ENCODE data around the gene RALGAPA1.
"Not testable (repeated sequence)": the region's sequence is repeated elsewhere in the genome, so short reads cannot be mapped to it uniquely, and the experiment has no call there.

RALGAPA1 gene

GRCh38 chr14:35643513-35643912 lies 165.6 kb downstream of the RALGAPA1 start:
- no peak for DNase-seq (ENCODE audit: extremely low spot score, insufficient read length, low read depth)
- no peak for FAIRE-seq

DNA sequence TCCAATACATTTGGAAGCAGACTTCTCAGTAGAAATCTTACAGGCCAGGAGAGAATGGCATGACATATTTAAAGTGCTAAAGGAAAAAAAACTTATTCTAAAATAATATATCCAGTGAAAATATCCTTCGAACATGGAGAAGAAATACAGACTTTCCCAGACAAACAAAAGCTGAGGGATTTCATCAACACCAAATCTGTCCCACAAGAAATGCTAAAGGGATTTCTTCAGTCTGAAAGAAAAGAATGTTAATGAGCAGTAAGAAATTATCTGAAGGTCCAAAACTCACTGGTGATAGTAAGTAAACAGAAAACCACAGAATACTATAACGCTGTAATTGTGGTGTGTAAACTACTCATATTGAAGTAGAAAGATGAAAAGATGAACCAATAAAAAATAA lies 171.2 kb downstream of the RALGAPA1 start:
- DNase-seq (ENCODE audit: extremely low spot score, insufficient read length, low read depth): no peak
- no peak for FAIRE-seq

DNA sequence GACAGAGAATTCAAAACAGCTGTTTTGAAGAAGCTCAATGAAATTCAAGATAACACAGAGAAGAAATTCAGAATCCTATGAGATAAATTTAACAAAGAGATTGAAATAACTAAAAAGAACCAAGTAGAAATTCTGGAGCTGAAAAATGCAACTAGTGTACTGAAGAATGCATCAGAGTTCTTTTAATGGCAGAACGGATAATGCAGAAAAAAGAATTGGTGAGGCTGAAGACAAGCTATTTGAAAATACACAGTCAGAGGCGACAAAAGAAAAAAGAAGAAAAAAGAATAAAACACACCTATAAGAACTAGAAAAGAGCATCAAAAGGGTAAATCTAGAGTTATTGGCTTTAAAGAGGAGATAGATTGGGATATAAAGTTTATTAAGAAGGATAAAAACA lies 171.8 kb downstream of the RALGAPA1 start:
- FAIRE-seq: no peak
- no peak for DNase-seq (ENCODE audit: extremely low spot score, insufficient read length, low read depth)

DNA sequence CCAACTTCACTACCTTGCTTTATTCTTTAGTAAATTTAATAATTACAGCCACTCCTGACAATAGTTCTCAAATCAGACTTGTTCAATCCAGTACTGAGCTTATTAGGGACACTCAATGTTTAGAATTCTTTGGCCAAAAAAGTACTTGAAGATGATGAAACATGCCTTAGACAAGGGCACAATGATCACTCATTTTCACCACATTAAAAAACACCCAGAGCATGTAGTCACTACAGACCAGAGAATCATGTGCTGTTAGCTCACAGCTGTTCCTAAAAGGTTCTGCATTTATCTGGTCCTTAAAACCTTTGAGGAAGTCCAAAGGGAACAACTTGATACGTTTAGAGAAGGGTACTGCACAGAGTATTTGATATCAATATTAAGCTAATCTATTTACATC lies 176.4 kb downstream of the RALGAPA1 start:
- DNase-seq (ENCODE audit: extremely low spot score, insufficient read length, low read depth): no peak
- FAIRE-seq: no peak

GRCh38 chr14:35632271-35632670 lies 176.8 kb downstream of the RALGAPA1 start:
- no peak for DNase-seq (ENCODE audit: extremely low spot score, insufficient read length, low read depth)
- FAIRE-seq: no peak

DNA sequence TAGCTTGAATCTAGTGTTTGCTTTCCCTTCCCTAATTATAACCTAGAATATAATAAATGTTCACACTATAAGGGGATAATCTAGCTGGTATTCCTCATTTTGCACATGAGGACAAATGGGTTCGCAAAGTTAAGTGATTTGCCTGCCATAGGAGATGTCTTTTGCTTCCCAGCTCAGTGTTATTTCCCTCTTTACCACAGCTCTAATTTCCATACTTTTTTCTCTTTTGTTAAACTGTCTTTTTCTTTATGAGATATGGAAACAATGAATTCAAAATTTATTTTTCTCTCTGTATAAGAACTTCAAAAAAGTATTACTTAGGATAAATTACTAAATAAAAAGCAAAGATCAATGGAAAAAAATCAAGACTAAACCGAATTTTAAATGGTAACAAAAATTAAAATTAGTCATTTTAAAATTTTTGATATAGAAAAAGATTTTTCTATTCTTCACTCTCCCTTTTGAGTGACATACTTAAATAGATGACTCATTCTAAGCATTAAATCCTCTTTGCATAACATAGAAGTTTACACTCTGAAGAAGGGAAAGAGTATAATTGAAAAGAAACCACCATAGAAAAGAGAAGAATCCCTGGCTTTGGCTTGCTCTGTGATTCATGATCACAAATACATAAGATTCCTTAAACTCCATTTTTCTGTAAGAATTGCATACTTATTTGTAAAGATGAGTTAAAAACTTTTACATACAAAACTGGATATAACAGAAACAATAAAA lies 177.9 kb downstream of the RALGAPA1 start:
- FAIRE-seq: no peak
- DNase-seq (ENCODE audit: extremely low spot score, insufficient read length, low read depth): no peak

GRCh38 chr14:35628989-35629388 lies 180.1 kb downstream of the RALGAPA1 start:
- FAIRE-seq: no peak
- DNase-seq (ENCODE audit: extremely low spot score, insufficient read length, low read depth): no peak

DNA sequence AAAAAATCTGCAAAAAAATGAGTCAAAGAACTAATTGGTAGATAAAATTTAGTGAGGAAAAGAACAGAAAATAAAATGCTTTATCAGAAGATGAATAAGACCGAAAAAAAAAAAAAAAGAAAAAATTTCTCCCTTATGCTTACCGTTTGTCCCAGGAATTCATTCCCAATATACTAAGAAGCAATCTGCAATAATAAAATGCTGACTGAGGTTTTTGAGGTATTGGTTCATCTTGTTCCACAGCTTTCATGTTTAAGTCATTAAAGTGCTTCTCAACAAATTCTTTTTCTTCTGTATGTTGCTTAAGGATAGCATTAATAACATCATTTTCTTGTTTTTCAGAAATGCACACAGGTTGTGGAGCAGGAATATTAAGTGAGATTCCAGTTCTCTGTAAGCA lies 182.1 kb downstream of the RALGAPA1 start:
- not testable (repeated sequence) for FAIRE-seq; DNase-seq (ENCODE audit: extremely low spot score, insufficient read length, low read depth)

GRCh38 chr14:35621996-35622395 lies 187.1 kb downstream of the RALGAPA1 start:
- not testable (repeated sequence) for DNase-seq (ENCODE audit: extremely low spot score, insufficient read length, low read depth); FAIRE-seq

GRCh38 chr14:35619998-35620397 lies 189.1 kb downstream of the RALGAPA1 start:
- not testable (repeated sequence) for DNase-seq (ENCODE audit: extremely low spot score, insufficient read length, low read depth); FAIRE-seq

DNA sequence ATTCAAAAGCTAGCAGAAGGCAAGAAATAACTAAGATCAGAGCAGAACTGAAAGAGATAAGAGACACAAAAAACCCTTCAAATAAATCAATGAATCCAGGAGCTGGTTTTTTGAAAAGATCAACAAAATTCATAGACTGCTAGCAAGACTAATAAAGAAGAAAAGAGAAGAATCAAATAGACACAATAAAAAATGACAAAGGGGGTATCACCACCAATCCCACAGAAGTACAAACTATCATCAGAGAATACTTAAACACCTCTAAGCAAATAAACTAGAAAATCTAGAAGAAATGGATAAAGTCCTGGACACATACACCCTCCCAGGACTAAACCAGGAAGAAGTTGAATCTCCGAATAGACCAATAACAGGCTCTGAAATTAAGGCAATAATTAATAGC lies 189.6 kb downstream of the RALGAPA1 start:
- DNase-seq (ENCODE audit: extremely low spot score, insufficient read length, low read depth); FAIRE-seq: not testable (repeated sequence)

DNA sequence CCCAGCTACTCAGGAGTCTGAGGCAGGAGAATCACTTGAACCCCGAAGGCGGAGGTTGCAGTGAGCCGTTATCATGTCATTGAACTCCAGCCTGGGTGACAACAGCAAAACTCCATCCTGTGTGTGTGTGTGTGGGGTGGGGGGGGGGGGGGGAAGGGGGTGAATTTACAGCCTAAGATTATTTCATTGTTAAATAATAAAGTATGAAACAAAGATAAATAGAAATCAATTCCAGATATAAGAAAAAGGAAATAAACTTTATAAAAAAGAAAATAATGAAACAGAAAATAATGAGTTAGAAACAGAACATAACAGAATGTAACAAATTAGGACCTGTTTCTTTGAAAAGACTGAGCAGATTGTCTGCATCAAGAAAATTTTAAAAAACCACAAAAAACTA lies 191.6 kb downstream of the RALGAPA1 start:
- no peak for FAIRE-seq
- no peak for DNase-seq (ENCODE audit: extremely low spot score, insufficient read length, low read depth)

DNA sequence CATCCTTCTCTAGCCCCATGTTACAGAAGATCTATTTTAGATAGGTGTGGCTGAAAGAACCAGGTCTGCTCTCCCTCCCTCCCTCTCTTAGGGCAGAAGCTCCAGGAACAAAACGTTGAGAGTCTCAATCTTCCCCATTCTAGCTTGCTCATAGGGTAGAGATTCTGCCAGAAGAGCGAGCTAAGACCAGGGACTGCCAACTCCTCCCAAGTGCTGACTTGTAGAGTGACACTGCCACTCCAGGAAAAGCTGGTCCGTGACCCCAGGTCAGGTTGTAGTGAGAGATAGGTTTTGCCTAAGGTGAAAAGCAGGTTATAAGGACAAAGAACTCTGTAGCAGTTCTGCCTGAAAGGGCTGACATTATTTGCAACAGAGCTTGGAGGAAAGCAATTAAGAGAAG lies 201.7 kb downstream of the RALGAPA1 start:
- no peak for FAIRE-seq
- no peak for DNase-seq (ENCODE audit: extremely low spot score, insufficient read length, low read depth)

DNA sequence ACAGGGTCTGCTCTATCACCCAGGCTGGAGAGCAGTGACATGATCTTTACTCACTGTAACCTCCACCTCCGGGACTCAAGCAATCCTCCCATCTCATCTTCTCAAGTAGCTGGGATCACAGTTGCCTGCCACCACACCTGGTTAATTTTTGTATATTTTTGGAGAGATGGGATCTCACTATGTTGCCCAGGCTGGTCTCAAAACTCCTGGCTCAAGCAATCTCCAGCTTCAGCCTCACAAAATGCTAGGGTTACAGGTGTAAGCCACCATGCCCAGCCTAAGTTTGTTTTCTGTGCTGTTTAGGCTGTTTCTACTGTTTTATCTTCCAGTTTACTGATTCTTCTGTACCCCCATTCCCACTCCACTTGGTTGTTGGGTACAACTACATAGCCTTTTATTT lies 208.8 kb downstream of the RALGAPA1 start:
- FAIRE-seq: no peak
- no peak for DNase-seq (ENCODE audit: extremely low spot score, insufficient read length, low read depth)

DNA sequence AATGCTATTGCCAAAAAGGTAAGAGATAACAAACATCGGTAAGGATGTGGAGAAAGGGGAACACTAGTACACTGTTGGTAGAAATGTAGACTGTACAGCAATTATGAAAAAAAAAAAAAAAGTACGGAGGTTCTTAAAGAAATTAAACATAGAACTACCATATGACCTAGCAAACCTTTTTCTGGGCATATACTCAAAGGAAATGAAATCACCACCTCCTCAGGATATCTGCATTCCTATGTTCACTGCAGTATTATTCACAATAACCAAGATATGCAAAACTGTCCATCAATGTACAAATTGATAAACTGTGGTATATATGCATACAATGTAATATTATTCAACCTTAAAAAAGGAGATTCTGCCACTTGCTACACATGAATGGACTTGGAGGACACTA lies 214.5 kb downstream of the RALGAPA1 start:
- DNase-seq (ENCODE audit: extremely low spot score, insufficient read length, low read depth) (no peak), FAIRE-seq (no peak)

DNA sequence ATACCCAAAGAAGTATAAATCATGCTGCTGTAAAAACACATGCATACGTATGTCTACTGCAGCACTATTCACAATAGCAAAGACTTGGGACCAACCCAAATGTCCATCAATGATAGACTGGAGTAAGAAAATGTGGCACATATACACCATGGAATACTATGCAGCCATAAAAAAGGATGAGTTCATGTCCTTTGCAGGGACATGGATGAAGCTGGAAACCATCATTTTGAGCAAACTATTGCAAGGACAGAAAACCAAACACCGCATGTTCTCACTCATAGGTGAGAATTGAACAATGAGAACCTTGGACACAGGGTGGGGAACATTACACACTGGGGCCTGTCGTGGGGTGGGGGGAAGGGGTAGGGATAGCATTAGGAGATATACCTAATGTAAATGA lies 221.7 kb downstream of the RALGAPA1 start:
- not testable (repeated sequence) for DNase-seq (ENCODE audit: extremely low spot score, insufficient read length, low read depth); FAIRE-seq

DNA sequence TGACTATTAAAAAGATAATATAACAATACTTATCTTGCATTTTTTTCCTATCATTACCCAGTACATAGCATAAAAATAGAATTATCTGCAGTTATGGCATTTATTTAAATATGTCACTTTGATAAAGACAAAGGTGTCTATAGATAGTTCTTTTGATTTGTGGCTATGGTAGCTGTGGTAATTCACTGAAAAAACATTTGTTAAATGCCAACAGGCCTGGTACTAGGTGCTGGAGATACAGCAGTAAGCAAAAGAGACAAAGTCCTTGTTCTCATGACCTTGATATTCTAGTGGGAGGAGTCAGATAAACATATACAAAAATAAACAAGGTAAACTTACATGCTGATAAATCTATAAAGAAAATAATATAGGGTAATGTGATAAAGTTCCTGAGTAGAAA lies 230.5 kb downstream of the RALGAPA1 start:
- DNase-seq (ENCODE audit: extremely low spot score, insufficient read length, low read depth) (no peak), FAIRE-seq (no peak)

DNA sequence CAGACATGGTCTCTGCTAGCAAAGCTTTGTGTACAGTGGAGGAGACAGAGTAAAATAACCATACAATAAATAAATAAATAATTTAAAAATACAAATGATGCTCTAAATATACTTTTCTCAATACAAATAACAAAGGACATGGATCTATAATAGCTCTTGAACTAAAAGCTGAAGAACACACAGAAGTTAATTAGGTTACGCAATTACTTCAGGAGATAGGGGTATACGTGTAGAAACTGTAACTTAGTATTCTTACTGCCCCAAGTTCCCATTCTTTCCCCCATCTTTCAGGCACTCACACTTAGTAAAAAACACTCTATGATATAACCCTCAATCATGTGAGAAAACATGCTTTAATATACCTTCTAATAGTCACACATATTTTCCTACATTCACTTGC lies 231.0 kb downstream of the RALGAPA1 start:
- no peak for FAIRE-seq
- no peak for DNase-seq (ENCODE audit: extremely low spot score, insufficient read length, low read depth)

- no peak for DNase-seq (ENCODE audit: extremely low spot score, insufficient read length, low read depth)
- no peak for FAIRE-seq
These were observed 232.2 kb downstream of the RALGAPA1 start for GRCh38 chr14:35576856-35577255.

DNA sequence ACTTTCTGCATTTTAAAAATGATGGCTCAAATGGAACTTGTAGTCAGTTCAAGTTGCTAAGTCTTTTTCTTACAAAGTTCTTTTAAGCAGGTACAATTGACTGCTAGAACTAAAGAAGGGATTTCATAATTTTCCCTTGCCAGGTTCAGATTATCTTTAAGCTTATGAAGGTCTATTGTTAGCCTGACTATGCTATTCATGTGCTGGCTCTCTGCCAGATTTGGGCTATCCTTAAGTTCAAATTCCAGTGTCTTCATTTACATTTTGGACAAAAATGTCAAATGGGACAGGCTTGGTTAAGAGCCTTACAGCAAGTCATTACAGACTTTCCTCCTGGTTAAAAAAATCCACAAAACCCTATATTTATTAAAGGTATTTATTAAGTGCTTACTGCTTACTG lies 232.8 kb downstream of the RALGAPA1 start:
- no peak for DNase-seq (ENCODE audit: extremely low spot score, insufficient read length, low read depth)
- FAIRE-seq: no peak

DNA sequence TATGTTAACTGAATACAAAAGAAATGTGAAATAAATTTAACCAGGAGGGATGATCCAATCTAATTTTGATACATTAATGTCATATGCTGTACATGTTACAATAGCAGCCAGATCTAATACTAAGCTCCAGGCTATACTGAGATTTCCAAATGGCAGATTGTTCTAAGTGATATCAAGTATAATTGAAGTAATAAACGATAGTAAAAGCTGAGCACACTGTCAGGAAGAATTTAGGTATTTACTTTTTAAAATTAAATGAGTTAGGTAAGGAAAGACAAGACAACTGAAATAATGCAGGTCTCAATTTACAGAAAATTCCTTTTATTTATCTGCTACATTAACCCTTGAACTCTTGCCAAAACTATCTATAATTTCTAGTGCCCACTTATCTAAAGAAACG lies 235.2 kb downstream of the RALGAPA1 start:
- no peak for FAIRE-seq
- no peak for DNase-seq (ENCODE audit: extremely low spot score, insufficient read length, low read depth)

- no peak for FAIRE-seq
These were observed 237.5 kb downstream of the RALGAPA1 start for GRCh38 chr14:35571598-35571997.

More at GRCh38 chr14:35571598-35571997, 237.5 kb downstream of the RALGAPA1 start:
- DNase-seq (ENCODE audit: extremely low spot score, insufficient read length, low read depth): no peak

Measured in GM18507 (cell line).